Activated CD4-positive, alpha-beta T cell treated with anti-CD3 and anti-CD28 coated beads for 24 hours (primary cell): ENCODE results near the gene ST3GAL5.

Experiments used
- DNase-seq, 2 donors: peaks; one replicate each; pipeline ENCODE4 v3.0.0-alpha.2; 2020; ENCODE audit warnings: low read depth in 2 of 2

ST3GAL5 gene

GRCh38 chr2:85866165-85866659, 22.6 kb downstream of the ST3GAL5 start:
- no peak for DNase-seq

GRCh38 chr2:85865539-85866164, 23.1 kb downstream of the ST3GAL5 start:
- no peak for DNase-seq

- no peak for DNase-seq
Observed at GRCh38 chr2:85864654-85865053, 24.1 kb downstream of the ST3GAL5 start.

GRCh38 chr2:85862426-85862825, 26.4 kb downstream of the ST3GAL5 start:
- no peak for DNase-seq

GRCh38 chr2:85861650-85862049, 27.1 kb downstream of the ST3GAL5 start:
- no peak for DNase-seq

GRCh38 chr2:85861180-85861579, 27.6 kb downstream of the ST3GAL5 start:
- DNase-seq = no peak

- no peak for DNase-seq
Observed at GRCh38 chr2:85858841-85859240, 29.9 kb downstream of the ST3GAL5 start.

- no peak for DNase-seq
Observed at GRCh38 chr2:85854897-85855296, 33.9 kb downstream of the ST3GAL5 start.

GRCh38 chr2:85854166-85854509, 34.7 kb downstream of the ST3GAL5 start:
- no peak for DNase-seq

GRCh38 chr2:85853499-85854165, 35.2 kb downstream of the ST3GAL5 start:
- DNase-seq = no peak

GRCh38 chr2:85852937-85853498, 35.8 kb downstream of the ST3GAL5 start:
- peak in 1 of 2 donors; percentile 27 for DNase-seq

GRCh38 chr2:85852152-85852840, 36.5 kb downstream of the ST3GAL5 start:
- DNase-seq = no peak

GRCh38 chr2:85851253-85852151, 37.3 kb downstream of the ST3GAL5 start:
- no peak for DNase-seq

- no peak for DNase-seq
Observed at GRCh38 chr2:85850451-85850850, 38.3 kb downstream of the ST3GAL5 start.

GRCh38 chr2:85847051-85847588, 41.7 kb downstream of the ST3GAL5 start:
- DNase-seq = no peak

GRCh38 chr2:85846411-85846810, 42.4 kb downstream of the ST3GAL5 start:
- DNase-seq = no peak

- no peak for DNase-seq
Observed at GRCh38 chr2:85844486-85844885, 44.3 kb downstream of the ST3GAL5 start.

- peak in 1 of 2 donors; percentile 53 for DNase-seq
Observed at GRCh38 chr2:85843543-85843942, 45.2 kb downstream of the ST3GAL5 start.

- no peak for DNase-seq
Observed at GRCh38 chr2:85840091-85840490, 48.7 kb downstream of the ST3GAL5 start.

GRCh38 chr2:85839461-85839860, 49.3 kb downstream of the ST3GAL5 start:
- no peak for DNase-seq

- DNase-seq = no peak
Observed at GRCh38 chr2:85838641-85839040, 50.1 kb downstream of the ST3GAL5 start.
